Activated naive CD4-positive, alpha-beta T cell treated with anti-CD3 and anti-CD28 coated beads, Interleukin-2, amount 50 U/mL, for 24 hours (primary cell): ENCODE data around the gene AIF1L.
"Not testable (repeated sequence)": the region's sequence is repeated elsewhere in the genome, so short reads cannot be mapped to it uniquely, and the experiment has no call there.

ENCODE experiments used
- H3K27ac Mint-ChIP-seq: one replicate; pipeline ENCODE4 v1.8.0; 2021; ENCODE audit warnings: mild to moderate bottlenecking, mixed read lengths
- H3K27me3 Mint-ChIP-seq: one replicate; pipeline ENCODE4 v1.8.0; 2021; ENCODE audit warnings: mixed read lengths
- H3K36me3 Mint-ChIP-seq: one replicate; pipeline ENCODE4 v1.8.0; 2021; ENCODE audit warnings: mixed read lengths
- H3K4me1 Mint-ChIP-seq: one replicate; pipeline ENCODE4 v1.8.0; 2021; ENCODE audit warnings: mixed read lengths
- H3K4me3 Mint-ChIP-seq: one replicate; pipeline ENCODE4 v1.8.0; 2021; ENCODE audit warnings: mild to moderate bottlenecking, mixed read lengths
- H3K9me3 Mint-ChIP-seq: one replicate; pipeline ENCODE4 v1.8.0; 2021; ENCODE audit warnings: mixed read lengths

AIF1L gene

DNA sequence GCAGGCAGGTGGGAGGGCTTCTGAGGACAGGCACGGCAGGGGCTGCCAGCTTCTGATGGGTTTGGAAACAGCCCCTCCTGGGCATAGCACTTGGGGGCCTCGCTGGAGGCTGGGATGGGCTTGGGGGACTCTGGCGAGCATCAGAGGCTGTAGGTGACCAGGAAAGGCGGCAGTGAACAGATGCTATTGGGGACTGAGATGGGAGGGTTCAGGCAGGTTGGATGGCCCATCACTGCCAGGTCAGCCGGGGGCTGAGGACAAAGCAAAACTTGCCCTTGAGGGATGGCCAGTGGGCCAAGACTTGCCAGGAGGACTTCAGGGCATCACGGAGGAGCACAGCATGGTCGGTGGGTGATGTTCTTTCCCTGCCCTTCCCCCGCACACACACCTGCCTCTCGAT is 6.7 kb downstream of the AIF1L start:
- Mint-ChIP-seq H3K9me3 (no peaks in the 10 kb centered on the region), H3K4me1 (no peaks in the 10 kb centered on the region), H3K27me3 (peaks cover 2% of the 10 kb centered on the region), H3K27ac (no peak overlapping the region), H3K4me3 (no peak overlapping the region), H3K36me3 (no peaks in the 10 kb centered on the region)

DNA sequence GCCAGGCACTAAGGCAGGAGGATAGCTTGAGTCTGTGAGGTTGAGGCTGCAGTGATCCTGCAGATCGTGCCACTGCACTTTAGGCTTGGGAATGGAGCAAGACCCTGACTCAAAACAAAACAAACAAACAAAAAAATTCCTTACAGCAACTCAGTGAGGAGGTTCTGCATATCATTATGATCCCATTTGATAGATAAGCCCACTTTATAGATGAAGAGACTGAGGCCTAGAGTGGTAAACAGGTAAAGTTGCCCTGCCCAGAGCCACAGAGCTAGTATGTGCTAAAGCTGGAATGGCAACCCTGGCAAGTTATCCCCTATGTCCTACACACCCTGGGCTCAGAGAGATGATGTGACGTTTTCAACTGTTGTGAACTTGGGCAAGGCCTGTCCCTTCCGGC is 7.2 kb downstream of the AIF1L start:
- H3K27me3 Mint-ChIP-seq = peaks cover 2% of the 10 kb centered on the region
- H3K9me3 Mint-ChIP-seq = no peaks in the 10 kb centered on the region
- no peak overlapping the region for H3K27ac Mint-ChIP-seq
- no peaks in the 10 kb centered on the region for H3K36me3 Mint-ChIP-seq
- no peak overlapping the region for H3K4me3 Mint-ChIP-seq
- H3K4me1 Mint-ChIP-seq = no peaks in the 10 kb centered on the region

DNA sequence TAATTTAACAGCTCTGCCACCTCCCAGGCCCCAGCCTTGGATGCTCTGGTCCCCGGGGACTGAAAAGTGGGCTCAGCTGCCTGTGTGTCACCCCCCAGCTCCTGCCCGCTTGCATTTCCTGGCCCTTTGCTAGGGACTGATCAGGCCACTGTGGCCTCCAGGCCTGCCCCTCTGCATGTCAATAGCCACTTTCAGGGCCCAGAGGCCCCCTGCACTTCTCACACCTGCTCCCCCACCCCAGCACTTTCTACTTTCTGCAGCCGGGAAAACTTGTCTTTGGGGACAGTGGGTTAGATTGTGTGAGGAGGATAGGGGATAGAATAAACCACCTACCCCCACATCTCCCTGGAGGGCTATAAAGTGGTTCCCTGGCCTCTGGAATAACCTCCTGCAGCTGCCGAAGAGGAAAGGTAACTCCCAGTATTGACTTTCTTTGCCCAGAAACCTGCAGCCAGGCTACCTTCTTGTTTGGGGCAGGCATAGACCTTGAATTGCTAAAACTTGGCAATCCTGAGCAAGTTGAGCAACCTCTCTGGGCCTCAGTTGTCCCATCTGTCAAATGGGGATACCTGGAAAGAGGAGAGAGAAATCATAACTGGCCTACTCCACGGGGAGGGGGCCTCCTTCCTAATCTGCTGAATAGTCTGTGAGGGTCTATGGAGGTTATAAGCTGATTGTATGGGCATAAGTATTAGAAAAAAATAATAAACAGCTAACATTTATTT is 7.8 kb downstream of the AIF1L start:
- Mint-ChIP-seq H3K4me3 (no peak overlapping the region), H3K36me3 (no peaks in the 10 kb centered on the region), H3K27me3 (no peaks in the 10 kb centered on the region), H3K4me1 (no peaks in the 10 kb centered on the region), H3K27ac (no peak overlapping the region), H3K9me3 (no peaks in the 10 kb centered on the region)

DNA sequence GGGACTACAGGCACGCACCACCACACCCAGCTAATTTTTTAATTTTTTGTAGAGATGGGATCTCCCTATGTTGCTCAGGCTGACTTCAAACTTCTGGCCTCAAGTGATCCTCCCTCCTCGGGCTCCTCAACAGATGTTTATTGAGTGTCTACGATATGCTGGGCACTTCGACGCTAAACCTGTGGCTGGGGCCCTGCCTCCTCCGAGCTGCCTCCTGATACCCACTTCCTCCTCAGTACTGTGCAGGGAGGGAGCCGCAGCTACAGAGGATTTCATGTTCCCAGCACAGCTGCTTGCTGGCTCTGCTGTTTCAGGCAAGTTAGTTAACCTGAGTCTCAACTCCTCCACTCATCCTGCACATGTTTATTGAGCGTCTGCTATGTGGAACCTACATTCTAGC is 9.6 kb downstream of the AIF1L start:
- no peak overlapping the region for H3K27ac Mint-ChIP-seq
- H3K9me3 Mint-ChIP-seq = no peaks in the 10 kb centered on the region
- H3K4me3 Mint-ChIP-seq = no peak overlapping the region
- H3K27me3 Mint-ChIP-seq = no peaks in the 10 kb centered on the region
- H3K4me1 Mint-ChIP-seq = no peaks in the 10 kb centered on the region
- no peaks in the 10 kb centered on the region for H3K36me3 Mint-ChIP-seq

DNA sequence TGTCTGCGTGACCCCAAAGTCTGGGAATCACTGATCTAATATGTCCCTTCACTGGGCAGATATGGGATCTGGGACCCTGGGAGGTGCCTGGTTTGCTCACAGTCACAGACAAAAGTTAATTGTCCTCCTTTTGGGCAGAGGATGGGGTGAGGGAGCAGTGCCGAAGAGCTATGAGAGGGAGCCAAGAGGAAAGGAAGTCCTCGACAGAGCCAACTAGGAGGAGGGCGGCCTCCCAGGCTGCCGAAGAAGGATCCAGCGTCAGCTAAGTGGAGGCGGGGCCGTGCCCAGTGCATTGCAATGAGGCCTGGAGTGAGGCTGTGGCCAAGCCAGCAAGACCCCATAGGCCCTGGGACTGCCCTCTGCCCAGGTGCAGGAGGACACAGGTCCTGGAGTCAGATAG is 11.4 kb downstream of the AIF1L start:
- Mint-ChIP-seq H3K4me3 (no peak overlapping the region), H3K27ac (no peak overlapping the region), H3K27me3 (no peaks in the 10 kb centered on the region), H3K9me3 (no peaks in the 10 kb centered on the region), H3K36me3 (no peaks in the 10 kb centered on the region), H3K4me1 (no peaks in the 10 kb centered on the region)

DNA sequence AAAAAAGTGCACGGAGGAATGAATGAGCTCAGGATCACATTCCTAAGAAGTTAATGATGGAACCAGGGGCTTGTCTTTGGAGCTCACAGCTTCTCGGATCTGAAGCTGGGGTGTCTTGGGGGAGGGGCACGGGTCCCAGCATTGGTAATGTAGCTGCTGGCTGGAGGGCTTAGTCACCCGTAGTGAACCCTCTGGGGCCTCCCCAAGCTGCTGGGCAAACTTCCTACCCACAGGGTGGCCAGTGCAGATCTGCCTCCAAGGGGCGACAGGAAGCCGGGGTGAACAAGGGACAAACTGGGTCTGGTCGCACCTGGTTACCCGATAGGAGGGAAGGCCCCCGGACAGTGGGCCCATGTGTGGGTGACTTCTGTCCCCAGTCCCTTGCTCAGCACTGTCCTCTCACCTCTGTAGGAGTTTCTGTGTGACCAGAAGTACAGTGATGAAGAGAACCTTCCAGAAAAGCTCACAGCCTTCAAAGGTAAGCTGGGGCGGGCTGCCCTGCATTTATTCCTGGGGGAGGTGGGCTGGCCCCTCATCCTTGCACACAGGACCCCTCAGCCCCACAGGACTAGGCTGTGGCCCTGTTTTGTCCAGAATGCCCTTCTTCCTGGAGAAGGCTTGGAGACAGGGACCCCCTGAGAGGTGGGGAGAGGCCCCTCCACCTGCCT is 15.0 kb downstream of the AIF1L start:
- Mint-ChIP-seq H3K4me3 (no peak overlapping the region), H3K9me3 (no peaks in the 10 kb centered on the region), H3K4me1 (no peaks in the 10 kb centered on the region), H3K27me3 (no peaks in the 10 kb centered on the region), H3K27ac (no peak overlapping the region), H3K36me3 (no peaks in the 10 kb centered on the region)

DNA sequence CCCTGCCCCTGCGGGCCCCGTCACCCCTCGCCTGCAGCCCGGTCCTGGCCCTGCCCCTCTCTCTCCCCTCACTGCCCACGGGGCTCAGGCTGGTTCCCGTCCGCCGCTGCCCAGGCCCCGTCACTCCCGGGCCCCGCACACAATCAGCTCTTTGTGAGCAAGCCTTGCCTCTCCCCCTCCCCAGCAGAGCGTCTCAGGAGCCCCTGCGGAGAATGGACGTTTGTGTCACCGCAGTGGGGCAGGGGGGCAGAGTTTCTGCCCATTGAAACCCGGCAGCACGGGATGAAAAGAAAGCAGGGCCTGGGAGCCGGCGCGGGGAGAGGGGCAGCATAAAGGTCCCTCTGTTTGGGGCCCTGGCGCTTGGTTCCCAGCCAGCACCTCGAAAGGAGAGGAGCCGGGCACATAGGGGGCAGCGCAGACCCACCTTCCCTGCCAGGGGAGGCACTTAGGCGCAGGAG is 15.6 kb downstream of the AIF1L start:
- Mint-ChIP-seq H3K4me1 (no peaks in the 10 kb centered on the region), H3K27me3 (no peaks in the 10 kb centered on the region), H3K9me3 (no peaks in the 10 kb centered on the region), H3K36me3 (no peaks in the 10 kb centered on the region), H3K4me3 (no peak overlapping the region), H3K27ac (no peak overlapping the region)

DNA sequence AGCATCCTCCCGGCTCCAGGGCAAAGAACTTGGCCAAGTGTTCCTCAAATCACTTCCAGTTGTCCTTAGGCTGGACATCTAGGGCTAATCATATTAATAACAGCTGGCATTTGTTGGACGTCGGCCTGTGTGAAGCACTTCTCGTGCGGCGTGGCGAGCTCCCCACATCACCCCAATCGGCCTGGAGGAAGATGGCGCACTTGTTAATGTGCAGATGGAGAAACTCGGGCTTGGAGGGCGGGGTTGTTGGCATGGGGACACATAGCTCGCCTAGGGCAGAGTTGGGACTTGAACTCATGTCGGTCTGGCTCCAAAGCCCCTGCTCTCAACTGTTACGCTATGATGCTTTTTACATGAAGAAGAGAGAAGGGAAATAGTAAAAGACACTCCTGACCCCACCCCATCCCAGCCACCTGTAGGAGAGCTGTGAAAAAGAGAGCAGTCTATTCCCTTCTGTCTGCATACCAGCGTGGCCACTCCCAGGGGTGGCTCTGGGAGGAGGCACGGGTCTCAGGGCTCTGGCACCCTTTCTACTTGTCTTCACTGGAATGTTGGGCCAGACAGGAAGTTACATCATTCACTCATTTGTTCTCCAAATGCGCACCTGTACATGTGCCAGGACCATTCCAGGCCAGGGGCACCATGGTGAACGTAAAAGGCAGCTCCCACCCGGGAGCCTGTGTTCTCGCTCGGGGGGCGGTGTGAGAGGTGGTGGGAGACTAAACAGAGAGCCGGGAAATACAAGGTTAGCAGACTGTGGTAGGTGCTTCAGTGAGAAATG is 16.2 kb downstream of the AIF1L start:
- H3K27me3 Mint-ChIP-seq = no peaks in the 10 kb centered on the region
- no peaks in the 10 kb centered on the region for H3K36me3 Mint-ChIP-seq

DNA sequence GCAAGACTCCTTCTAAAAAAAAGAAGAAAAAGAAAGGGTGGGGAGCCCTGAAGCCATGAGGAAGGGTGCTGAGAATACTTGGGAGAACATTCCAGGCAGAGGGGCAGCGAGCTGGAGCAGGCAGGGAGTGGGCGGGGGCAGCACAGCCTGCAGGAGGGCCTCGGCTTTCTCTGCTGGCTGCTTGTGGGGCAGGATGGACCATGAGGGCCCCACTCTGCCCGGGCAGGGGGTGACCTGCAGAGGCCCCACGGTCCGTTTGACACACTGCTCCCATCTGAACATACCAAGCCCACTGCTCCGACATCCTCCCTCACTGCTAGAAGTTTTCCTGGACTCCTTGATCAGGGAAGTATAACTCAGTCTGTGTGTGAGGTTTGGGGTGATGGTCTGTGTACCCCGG is 17.3 kb downstream of the AIF1L start:
- Mint-ChIP-seq H3K27ac (no peak overlapping the region), H3K9me3 (no peaks in the 10 kb centered on the region), H3K4me3 (no peak overlapping the region), H3K4me1 (no peaks in the 10 kb centered on the region), H3K36me3 (no peaks in the 10 kb centered on the region), H3K27me3 (no peaks in the 10 kb centered on the region)

More for the DNA sequence above, 16.2 kb downstream of the AIF1L start:
- Mint-ChIP-seq H3K4me3 (no peak overlapping the region), H3K9me3 (no peaks in the 10 kb centered on the region), H3K27ac (no peak overlapping the region), H3K4me1 (no peaks in the 10 kb centered on the region)

DNA sequence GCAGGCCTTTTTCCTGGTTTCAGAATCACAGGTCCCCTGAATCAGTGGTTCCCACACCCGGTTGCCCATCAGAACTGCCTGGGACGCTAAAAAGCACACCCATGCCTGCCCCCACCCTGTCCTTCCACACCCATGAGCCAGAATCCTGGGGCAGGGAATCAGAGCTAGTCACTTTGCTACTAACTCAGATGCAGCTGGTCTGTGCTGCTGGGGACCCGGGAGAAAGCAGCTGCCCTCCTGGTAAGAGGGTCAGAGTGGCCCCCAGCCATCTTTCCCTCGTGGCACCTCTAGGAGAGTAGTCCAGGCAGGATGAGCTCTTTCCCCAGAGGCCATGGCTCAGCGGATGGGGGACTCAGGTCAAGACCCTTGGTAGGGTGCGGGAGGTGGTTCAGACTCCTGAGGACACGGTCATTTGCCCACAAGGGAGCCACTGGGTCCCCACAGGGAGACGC is 17.8 kb downstream of the AIF1L start:
- no peaks in the 10 kb centered on the region for H3K27me3 Mint-ChIP-seq
- H3K27ac Mint-ChIP-seq = no peak overlapping the region
- H3K36me3 Mint-ChIP-seq = no peaks in the 10 kb centered on the region
- no peaks in the 10 kb centered on the region for H3K9me3 Mint-ChIP-seq
- H3K4me3 Mint-ChIP-seq = no peak overlapping the region
- no peaks in the 10 kb centered on the region for H3K4me1 Mint-ChIP-seq

DNA sequence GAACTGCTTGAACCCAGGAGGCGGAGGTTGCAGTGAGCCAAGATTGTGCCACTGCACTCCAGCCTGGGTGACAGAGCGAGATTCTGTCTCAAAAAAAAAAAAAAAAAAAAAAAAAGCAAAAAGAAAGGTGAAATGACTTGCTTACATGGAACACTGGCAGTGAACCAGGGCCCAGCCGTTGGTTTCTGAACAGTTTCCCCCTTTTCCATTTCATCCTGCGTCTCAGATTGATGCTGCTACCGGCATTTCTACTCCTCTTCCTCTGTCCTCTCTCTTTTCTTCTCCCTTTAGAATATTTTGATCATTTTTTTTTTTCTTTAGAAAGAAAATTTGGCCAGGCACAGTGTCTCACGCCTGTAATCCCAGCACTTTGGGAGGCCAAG is 19.0 kb downstream of the AIF1L start:
- not testable (repeated sequence) for H3K4me3 Mint-ChIP-seq, H3K27me3 Mint-ChIP-seq, H3K9me3 Mint-ChIP-seq, H3K36me3 Mint-ChIP-seq, H3K4me1 Mint-ChIP-seq, H3K27ac Mint-ChIP-seq

DNA sequence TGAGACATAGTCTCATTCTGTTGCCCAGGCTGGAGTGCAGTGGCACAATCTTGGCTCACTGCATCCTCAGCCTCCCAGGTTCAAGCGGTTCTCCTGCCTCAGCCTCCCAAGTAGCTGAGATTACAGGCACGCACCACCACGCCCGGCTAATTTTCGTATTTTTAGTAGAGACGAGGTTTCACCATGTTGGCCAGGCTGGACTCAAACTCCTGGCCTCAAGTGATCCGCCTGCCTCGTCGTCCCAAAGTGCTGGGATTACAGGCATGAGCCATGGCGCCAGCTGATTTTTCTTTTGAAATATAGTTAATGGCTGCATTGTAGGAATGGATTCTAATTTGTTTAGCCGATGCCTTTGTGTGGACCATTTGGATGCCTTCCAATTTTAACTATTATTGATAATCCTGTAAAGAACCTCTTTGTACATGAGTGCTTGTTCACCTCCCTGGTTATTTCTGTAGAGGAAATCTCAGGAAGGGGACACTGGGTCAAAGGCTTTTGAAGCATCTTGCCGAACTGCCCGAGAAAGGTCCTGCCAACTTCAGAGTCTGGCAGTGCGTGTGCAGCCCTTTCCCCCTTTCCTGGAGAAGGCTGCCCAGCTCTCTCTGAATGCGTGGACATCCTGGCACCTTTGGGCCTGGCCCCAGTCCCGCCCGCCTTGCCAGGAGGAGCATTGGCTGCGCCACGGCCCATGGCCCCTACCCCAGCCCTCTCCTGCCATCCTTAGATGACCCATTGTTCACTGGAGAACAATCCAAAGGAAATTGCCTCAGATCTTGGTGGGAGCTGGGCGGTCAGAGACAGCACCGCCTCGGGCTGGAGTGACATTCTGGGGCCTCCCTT is 20.2 kb downstream of the AIF1L start:
- Mint-ChIP-seq H3K27ac (no peak overlapping the region), H3K36me3 (no peaks in the 10 kb centered on the region), H3K27me3 (no peaks in the 10 kb centered on the region), H3K9me3 (no peaks in the 10 kb centered on the region), H3K4me1 (no peaks in the 10 kb centered on the region), H3K4me3 (no peak overlapping the region)

DNA sequence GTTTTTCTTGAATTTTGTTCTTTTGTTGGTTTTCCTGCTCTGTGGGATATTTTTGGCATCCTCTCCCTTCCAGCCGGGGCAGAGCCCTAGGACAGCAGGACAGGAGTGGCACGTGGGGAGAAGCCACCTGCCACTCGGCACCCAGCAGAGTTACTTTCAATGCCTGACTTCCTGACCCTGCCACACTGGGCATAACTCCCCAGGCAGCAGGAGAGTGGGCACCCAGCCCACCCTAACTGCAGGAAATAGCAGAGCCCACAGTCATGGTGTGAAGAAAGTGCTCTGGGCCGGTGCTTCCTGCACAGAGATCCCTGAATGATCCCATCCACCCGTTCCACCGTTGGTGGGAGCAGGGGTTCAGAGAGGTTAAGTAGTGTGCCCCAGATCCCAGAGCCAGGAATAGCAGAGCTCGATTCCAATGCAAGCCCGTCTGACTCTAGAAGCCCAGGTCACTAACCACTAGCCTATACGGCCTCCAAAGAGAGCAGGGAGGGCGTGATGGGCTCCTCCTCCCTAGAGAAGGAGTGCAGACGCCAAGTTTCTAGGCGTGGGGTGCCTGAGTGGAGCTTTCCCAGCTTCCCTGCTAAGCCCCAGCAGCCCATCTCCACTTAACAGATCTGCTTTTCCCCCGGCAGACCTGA is 20.9 kb downstream of the AIF1L start:
- Mint-ChIP-seq H3K27me3 (no peaks in the 10 kb centered on the region), H3K4me3 (no peak overlapping the region), H3K36me3 (no peaks in the 10 kb centered on the region), H3K9me3 (no peaks in the 10 kb centered on the region), H3K4me1 (no peaks in the 10 kb centered on the region), H3K27ac (no peak overlapping the region)

DNA sequence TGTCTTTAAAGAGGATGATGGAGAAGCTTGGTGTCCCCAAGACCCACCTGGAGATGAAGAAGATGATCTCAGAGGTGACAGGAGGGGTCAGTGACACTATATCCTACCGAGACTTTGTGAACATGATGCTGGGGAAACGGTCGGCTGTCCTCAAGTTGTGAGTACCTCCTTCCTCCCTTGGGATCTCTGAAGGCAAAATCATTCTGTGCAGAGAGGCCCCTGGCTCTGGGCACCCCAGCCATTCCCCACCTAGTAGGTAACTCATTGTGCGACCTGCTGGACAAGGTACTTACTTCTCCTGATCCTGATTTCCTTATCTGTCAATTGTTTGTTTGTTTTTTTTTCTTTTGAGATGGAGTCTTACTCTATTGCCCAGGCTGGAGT is 21.4 kb downstream of the AIF1L start:
- no peaks in the 10 kb centered on the region for H3K36me3 Mint-ChIP-seq
- H3K4me1 Mint-ChIP-seq = no peaks in the 10 kb centered on the region
- H3K4me3 Mint-ChIP-seq = no peak overlapping the region
- H3K27me3 Mint-ChIP-seq = no peaks in the 10 kb centered on the region
- peak overlapping the region; percentile 13 for H3K27ac Mint-ChIP-seq
- no peaks in the 10 kb centered on the region for H3K9me3 Mint-ChIP-seq

DNA sequence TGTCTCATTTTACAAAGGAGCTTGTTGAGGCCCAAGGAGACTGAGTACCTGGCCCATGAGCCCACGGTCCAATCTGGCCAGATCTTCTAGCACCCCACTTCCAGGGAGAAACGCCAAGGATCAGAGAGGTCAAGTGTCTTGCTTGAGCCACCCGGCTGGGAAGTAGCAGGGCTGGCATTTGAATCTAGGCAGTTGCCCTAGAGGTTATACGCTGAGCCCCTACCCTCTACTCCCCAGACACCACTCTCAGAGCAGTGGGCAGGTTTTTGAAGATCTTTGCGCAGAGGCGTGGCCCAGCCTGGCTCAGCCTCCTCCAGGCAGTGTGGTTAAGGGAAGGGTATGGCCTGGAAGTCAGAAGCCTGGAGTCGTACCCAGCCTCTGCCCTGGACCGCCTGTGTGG is 23.3 kb downstream of the AIF1L start:
- H3K36me3 Mint-ChIP-seq = no peaks in the 10 kb centered on the region
- H3K9me3 Mint-ChIP-seq = no peaks in the 10 kb centered on the region
- no peak overlapping the region for H3K4me3 Mint-ChIP-seq
- H3K27me3 Mint-ChIP-seq = no peaks in the 10 kb centered on the region
- H3K4me1 Mint-ChIP-seq = no peaks in the 10 kb centered on the region
- no peak overlapping the region for H3K27ac Mint-ChIP-seq
